ENCODE results near the gene DEAF1.
A peak's percentile ranks its signal among the peaks of the same experiment; 100 is the strongest.

The DEAF1 gene

GRCh38 chr11:621838-622237 is 73.2 kb downstream of the DEAF1 start:
- DNase-seq (ENCODE audit: low read depth): no peak

GRCh38 chr11:620935-621814 is 73.8 kb downstream of the DEAF1 start:
- DNase-seq (ENCODE audit: low read depth): no peak

GRCh38 chr11:620201-620600 is 74.8 kb downstream of the DEAF1 start:
- DNase-seq (ENCODE audit: low read depth): no peak

GRCh38 chr11:619628-620050 is 75.4 kb downstream of the DEAF1 start:
- DNase-seq (ENCODE audit: low read depth): no peak

- no peak for DNase-seq (ENCODE audit: low read depth)
Observed at GRCh38 chr11:618856-619627, 76.0 kb downstream of the DEAF1 start.

GRCh38 chr11:617912-618682 is 76.9 kb downstream of the DEAF1 start:
- no peak for DNase-seq (ENCODE audit: low read depth)

- no peak for DNase-seq (ENCODE audit: low read depth)
Observed at GRCh38 chr11:617199-617911, 77.7 kb downstream of the DEAF1 start.

GRCh38 chr11:616320-617198 is 78.5 kb downstream of the DEAF1 start:
- DNase-seq (ENCODE audit: low read depth): no peak

GRCh38 chr11:615504-616319 is 79.3 kb downstream of the DEAF1 start, which contains the start of gene IRF7:
IRF7 (minus strand) TSS chr11:615950; CDS start chr11:615364, 586 bp downstream.
- peak; percentile 94 for DNase-seq (ENCODE audit: low read depth)

GRCh38 chr11:614623-615503 is 80.2 kb downstream of the DEAF1 start:
- no peak for DNase-seq (ENCODE audit: low read depth)

- no peak for DNase-seq (ENCODE audit: low read depth)
Observed at GRCh38 chr11:614021-614622, 80.9 kb downstream of the DEAF1 start.

GRCh38 chr11:613369-613968 is 81.6 kb downstream of the DEAF1 start:
- peak; percentile 69 for DNase-seq (ENCODE audit: low read depth)

GRCh38 chr11:612961-613300 is 82.1 kb downstream of the DEAF1 start:
- DNase-seq (ENCODE audit: low read depth): no peak

- DNase-seq (ENCODE audit: low read depth): peak; percentile 27
Observed at GRCh38 chr11:612201-612960, 82.6 kb downstream of the DEAF1 start.

- no peak for DNase-seq (ENCODE audit: low read depth)
Observed at GRCh38 chr11:611001-611996, 83.7 kb downstream of the DEAF1 start.
